Loucy (cell line): ENCODE data around the gene TAB3.

Source experiments
- H2AFZ ChIP-seq: fragments of 200-600 bp; sonication (generic); 2 replicates; pipeline ENCODE4 v1.6.0; 2016; ENCODE audit warnings: antibody characterized with exemption, mild to moderate bottlenecking, low read length, moderate library complexity
- H3F3A ChIP-seq: fragments of 200-600 bp; 2 replicates; pipeline ENCODE4 v1.6.0; 2016; ENCODE audit warnings: antibody characterized with exemption, low read depth, mild to moderate bottlenecking
- H3K27me3 ChIP-seq: fragments of 200-600 bp; sonication (generic); 2 replicates; pipeline ENCODE4 v1.6.1; 2014; ENCODE audit warnings: low read length, mild to moderate bottlenecking; ENCODE audit not compliant: insufficient read depth, poor library complexity, severe bottlenecking
- H3K36me3 ChIP-seq: fragments of 200-600 bp; sonication (generic); 2 replicates; pipeline ENCODE4 v1.6.1; 2016; ENCODE audit warnings: low read length; ENCODE audit not compliant: insufficient read depth
- H3K4me1 ChIP-seq: fragments of 200-600 bp; sonication (generic); 2 replicates; pipeline ENCODE4 v1.5.1; 2014; ENCODE audit warnings: low read length, mild to moderate bottlenecking; ENCODE audit not compliant: insufficient read depth, poor library complexity, severe bottlenecking
- H3K4me2 ChIP-seq: fragments of 200-600 bp; sonication (generic); 2 replicates; pipeline ENCODE4 v1.6.0; 2014; ENCODE audit warnings: antibody characterized with exemption, low read length, low read depth, mild to moderate bottlenecking; ENCODE audit not compliant: poor library complexity, severe bottlenecking
- H3K4me3 ChIP-seq: fragments of 200-600 bp; sonication (generic); 2 replicates; pipeline ENCODE4 v1.5.1; 2014; ENCODE audit warnings: low read length, mild to moderate bottlenecking, mixed read lengths; ENCODE audit not compliant: poor library complexity, severe bottlenecking
- H3K79me2 ChIP-seq: fragments of 200-600 bp; sonication (generic); 2 replicates; pipeline ENCODE4 v1.6.1; 2014; ENCODE audit warnings: low read length; ENCODE audit not compliant: insufficient read depth
- H3K9ac ChIP-seq: fragments of 200-600 bp; sonication (generic); 2 replicates; pipeline ENCODE4 v1.6.0; 2014; ENCODE audit warnings: mild to moderate bottlenecking, low read depth, low read length, moderate library complexity; ENCODE audit not compliant: poor library complexity, severe bottlenecking
- H3K9me2 ChIP-seq: fragments of 200-600 bp; sonication (generic); replicated peaks from 2 replicates; pipeline ENCODE4 v1.6.1; 2016; ENCODE audit warnings: low read depth, low read length, mixed read lengths
- H3K9me3 ChIP-seq: fragments of 200-600 bp; sonication (generic); 2 replicates; pipeline ENCODE4 v1.6.1; 2014; ENCODE audit warnings: mild to moderate bottlenecking, antibody characterized with exemption, low read length, low read depth; ENCODE audit not compliant: insufficient read depth
- H4K20me1 ChIP-seq: fragments of 200-600 bp; sonication (generic); 2 replicates; pipeline ENCODE4 v1.6.0; 2014; ENCODE audit warnings: antibody characterized with exemption, low read length, mild to moderate bottlenecking; ENCODE audit not compliant: insufficient read depth, poor library complexity, severe bottlenecking
- EZH2phosphoT487 ChIP-seq: fragments of 200-600 bp; IDR thresholded peaks from 2 replicates; pipeline ENCODE4 v1.6.1; 2018; ENCODE audit warnings: antibody characterized with exemption, mild to moderate bottlenecking, moderate library complexity, borderline replicate concordance
- TF ChIP-seq, protein P1 (sequence below): fragments of 200-600 bp; sonication (generic); conservative IDR thresholded peaks from 2 replicates; pipeline ENCODE4 v1.5.1; 2014; ENCODE audit warnings: mild to moderate bottlenecking, antibody characterized with exemption, low read length

Gene TAB3

DNA sequence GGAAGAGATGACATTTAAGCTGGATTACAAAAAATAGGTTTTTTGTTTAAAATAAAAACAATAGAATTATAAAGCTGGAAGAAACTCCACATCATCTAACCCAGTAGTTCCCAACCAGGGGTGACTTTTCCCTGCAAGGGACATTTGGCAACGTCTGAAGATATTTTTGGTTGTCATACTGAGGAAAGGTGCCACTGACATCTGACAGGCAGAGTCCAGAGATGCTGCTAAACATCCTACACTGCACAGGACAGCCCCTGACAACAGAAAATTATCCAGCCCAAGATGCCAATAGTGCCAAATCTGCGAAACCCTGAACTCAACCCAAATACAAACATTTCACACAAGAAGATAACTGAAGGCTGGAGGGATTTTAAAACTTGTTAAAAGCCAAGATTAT, 18.5 kb downstream of the TAB3 start:
- Histone ChIP-seq H3K4me1 (no peaks in the 10 kb centered on the region), H3K4me3 (no peak overlapping the region), H2AFZ (no peak overlapping the region), H3K79me2 (peaks cover 29% of the 10 kb centered on the region), H3K4me2 (no peak overlapping the region), H3K27me3 (no peaks in the 10 kb centered on the region), H3K9ac (no peak overlapping the region), H3K9me2 (no peaks in the 10 kb centered on the region), H3F3A (no peaks in the 10 kb centered on the region), H3K9me3 (no peaks in the 10 kb centered on the region), H4K20me1 (peaks cover 9% of the 10 kb centered on the region), H3K36me3 (peaks cover 26% of the 10 kb centered on the region; the same call in 1 of the 2 replicates)
- TF ChIP-seq, protein P1, sequence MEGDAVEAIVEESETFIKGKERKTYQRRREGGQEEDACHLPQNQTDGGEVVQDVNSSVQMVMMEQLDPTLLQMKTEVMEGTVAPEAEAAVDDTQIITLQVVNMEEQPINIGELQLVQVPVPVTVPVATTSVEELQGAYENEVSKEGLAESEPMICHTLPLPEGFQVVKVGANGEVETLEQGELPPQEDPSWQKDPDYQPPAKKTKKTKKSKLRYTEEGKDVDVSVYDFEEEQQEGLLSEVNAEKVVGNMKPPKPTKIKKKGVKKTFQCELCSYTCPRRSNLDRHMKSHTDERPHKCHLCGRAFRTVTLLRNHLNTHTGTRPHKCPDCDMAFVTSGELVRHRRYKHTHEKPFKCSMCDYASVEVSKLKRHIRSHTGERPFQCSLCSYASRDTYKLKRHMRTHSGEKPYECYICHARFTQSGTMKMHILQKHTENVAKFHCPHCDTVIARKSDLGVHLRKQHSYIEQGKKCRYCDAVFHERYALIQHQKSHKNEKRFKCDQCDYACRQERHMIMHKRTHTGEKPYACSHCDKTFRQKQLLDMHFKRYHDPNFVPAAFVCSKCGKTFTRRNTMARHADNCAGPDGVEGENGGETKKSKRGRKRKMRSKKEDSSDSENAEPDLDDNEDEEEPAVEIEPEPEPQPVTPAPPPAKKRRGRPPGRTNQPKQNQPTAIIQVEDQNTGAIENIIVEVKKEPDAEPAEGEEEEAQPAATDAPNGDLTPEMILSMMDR: no peak
- TF ChIP-seq EZH2phosphoT487: no peak

DNA sequence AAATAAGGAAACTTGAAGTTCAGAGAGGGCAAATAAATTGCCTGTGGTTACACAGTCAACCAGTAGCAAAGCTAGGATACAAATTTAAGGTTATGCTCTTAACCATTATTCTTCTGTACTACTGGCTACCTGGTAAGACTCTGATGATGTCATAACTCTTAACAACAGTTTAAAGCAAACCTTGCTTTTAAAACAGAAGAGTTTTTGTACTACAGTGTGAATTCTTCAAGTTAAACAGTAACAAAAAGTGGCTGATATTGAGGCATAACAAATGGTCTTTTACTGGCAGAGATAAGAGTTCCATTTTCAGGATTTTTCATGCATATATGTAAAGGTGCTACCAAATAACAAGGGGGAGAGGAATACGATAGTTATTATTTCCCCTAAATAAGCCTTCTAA, 23.4 kb downstream of the TAB3 start:
- Histone ChIP-seq H3K4me2 (no peak overlapping the region), H3K9ac (no peak overlapping the region), H3K4me1 (no peaks in the 10 kb centered on the region), H3K4me3 (no peak overlapping the region), H3K9me3 (no peaks in the 10 kb centered on the region), H3K27me3 (no peaks in the 10 kb centered on the region), H2AFZ (no peak overlapping the region), H3F3A (no peaks in the 10 kb centered on the region), H4K20me1 (no peaks in the 10 kb centered on the region), H3K9me2 (no peaks in the 10 kb centered on the region), H3K36me3 (peaks cover 56% of the 10 kb centered on the region; the same call in 1 of the 2 replicates), H3K79me2 (peaks cover 2% of the 10 kb centered on the region; the same call in 1 of the 2 replicates)
- TF ChIP-seq, protein P1: no peak
- no peak for TF ChIP-seq EZH2phosphoT487

DNA sequence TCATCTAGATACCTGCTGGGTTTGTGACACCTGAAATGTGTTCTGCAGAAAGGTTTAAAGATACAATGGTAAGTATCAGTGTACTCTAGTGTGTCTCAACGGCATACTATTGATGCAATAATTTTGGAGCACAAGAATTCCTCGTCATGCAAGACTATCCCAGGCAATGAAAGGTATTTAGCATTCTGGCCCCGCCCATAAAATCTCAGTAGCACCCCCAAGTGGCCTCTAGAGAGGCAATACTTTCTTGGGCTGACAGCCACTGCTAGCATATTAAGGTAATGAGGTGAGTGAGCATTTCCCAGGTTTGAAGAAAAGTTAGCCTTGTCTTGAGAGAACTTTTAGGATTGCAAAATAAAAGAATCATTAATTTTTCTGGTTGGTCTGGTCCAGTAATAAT, 24.0 kb downstream of the TAB3 start:
- H3K27me3 ChIP-seq: no peaks in the 10 kb centered on the region
- H3K9me3 ChIP-seq: no peaks in the 10 kb centered on the region
- no peaks in the 10 kb centered on the region for H3F3A ChIP-seq
- TF ChIP-seq, protein P1: peak; percentile 49
- no peak for TF ChIP-seq EZH2phosphoT487
- H3K9me2 ChIP-seq: no peaks in the 10 kb centered on the region
- no peak overlapping the region for H3K4me3 ChIP-seq
- H4K20me1 ChIP-seq: no peaks in the 10 kb centered on the region
- no peak overlapping the region for H3K9ac ChIP-seq
- peaks cover 59% of the 10 kb centered on the region; the same call in 1 of the 2 replicates for H3K36me3 ChIP-seq
- H2AFZ ChIP-seq: no peak overlapping the region
- 0 out of 2 replicates have a peak, but pooled peaks cover 2% of the 10 kb centered on the region for H3K79me2 ChIP-seq
- no peak overlapping the region for H3K4me2 ChIP-seq
- no peaks in the 10 kb centered on the region for H3K4me1 ChIP-seq
